Central memory CD8-positive, alpha-beta T cell (primary cell): ENCODE data around the gene CLCN1.
"Not testable (repeated sequence)": the region's sequence is repeated elsewhere in the genome, so short reads cannot be mapped to it uniquely, and the experiment has no call there.

Experiments
- ATAC-seq: fragments of 150-1000 bp; cut with Tn5 transposase; replicated peaks from 2 replicates; pipeline ENCODE4 v1.10.0; 2022; ENCODE audit warnings: mild to moderate bottlenecking, moderate FRiP score, moderate number of reproducible peaks; ENCODE audit not compliant: poor library complexity, severe bottlenecking; ENCODE audit errors: extremely low read depth
- DNase-seq, 2 donors: peaks; one replicate each; pipeline ENCODE4 v3.0.0; 2021; ENCODE audit warnings: low spot score in 2 of 2
- H3K27ac Mint-ChIP-seq: one replicate; pipeline ENCODE4 v1.8.0; 2022; ENCODE audit warnings: low read depth, mild to moderate bottlenecking, moderate library complexity, mixed read lengths
- H3K27me3 Mint-ChIP-seq: one replicate; pipeline ENCODE4 v1.8.0; 2022; ENCODE audit warnings: mixed read lengths
- H3K36me3 Mint-ChIP-seq: one replicate; pipeline ENCODE4 v1.8.0; 2022; ENCODE audit warnings: mild to moderate bottlenecking, moderate library complexity, mixed read lengths; ENCODE audit not compliant: insufficient read depth
- H3K4me1 Mint-ChIP-seq: one replicate; pipeline ENCODE4 v1.8.0; 2022; ENCODE audit warnings: mixed read lengths
- H3K4me3 Mint-ChIP-seq: one replicate; pipeline ENCODE4 v1.8.0; 2022; ENCODE audit warnings: mild to moderate bottlenecking, moderate library complexity, mixed read lengths
- H3K9me3 Mint-ChIP-seq: one replicate; pipeline ENCODE4 v1.8.0; 2022; ENCODE audit warnings: mixed read lengths

CLCN1 gene

DNA sequence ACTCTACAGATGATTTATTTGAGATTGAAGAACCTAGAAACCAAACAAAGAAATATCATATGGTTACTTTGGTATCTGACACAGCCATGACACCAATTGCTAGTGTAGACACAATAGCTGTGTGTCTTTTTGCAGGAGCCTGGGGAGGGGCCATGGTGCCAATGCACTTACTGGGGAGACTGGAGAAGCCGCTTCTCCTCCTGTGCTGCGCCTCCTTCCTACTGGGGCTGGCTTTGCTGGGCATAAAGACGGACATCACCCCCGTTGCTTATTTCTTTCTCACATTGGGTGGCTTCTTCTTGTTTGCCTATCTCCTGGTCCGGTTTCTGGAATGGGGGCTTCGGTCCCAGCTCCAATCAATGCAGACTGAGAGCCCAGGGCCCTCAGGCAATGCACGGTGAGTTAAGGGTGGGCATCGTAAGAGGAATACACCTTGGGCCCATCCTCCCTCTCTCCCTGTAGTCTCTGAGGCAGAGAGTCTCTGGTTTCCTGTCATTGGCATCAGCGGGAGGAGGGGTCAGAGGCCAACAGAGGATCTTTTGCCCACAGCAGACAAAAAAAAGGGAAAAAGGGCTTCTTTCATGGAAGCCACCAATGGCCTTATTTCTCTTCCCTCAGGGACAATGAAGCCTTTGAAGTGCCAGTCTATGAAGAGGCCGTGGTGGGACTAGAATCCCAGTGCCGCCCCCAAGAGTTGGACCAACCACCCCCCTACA lies 29.9 kb upstream of the CLCN1 start:
- no peak overlapping the region for H3K27ac Mint-ChIP-seq

DNA sequence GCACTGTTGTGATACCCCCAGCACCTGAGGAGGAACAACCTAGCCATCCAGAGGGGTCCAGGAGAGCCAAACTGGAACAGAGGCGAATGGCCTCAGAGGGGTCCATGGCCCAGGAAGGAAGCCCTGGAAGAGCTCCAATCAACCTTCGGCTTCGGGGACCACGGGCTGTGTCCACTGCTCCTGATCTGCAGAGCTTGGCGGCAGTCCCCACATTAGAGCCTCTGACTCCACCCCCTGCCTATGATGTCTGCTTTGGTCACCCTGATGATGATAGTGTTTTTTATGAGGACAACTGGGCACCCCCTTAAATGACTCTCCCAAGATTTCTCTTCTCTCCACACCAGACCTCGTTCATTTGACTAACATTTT lies 29.4 kb upstream of the CLCN1 start:
- ATAC-seq (no peak), DNase-seq (no peak)
- H3K4me3 Mint-ChIP-seq, result no peak overlapping the region
- peaks cover 41% of the 10 kb centered on the region for H3K4me1 Mint-ChIP-seq
- H3K27ac Mint-ChIP-seq, result no peak overlapping the region
- no peaks in the 10 kb centered on the region for H3K9me3 Mint-ChIP-seq
- peaks cover 14% of the 10 kb centered on the region for H3K36me3 Mint-ChIP-seq
- H3K27me3 Mint-ChIP-seq, result no peaks in the 10 kb centered on the region

More for the DNA sequence above, 29.9 kb upstream of the CLCN1 start:
- Mint-ChIP-seq H3K9me3 (no peaks in the 10 kb centered on the region), H3K36me3 (peaks cover 11% of the 10 kb centered on the region), H3K4me3 (no peak overlapping the region), H3K4me1 (peaks cover 36% of the 10 kb centered on the region), H3K27me3 (no peaks in the 10 kb centered on the region)
- ATAC-seq (no peak), DNase-seq (no peak)

DNA sequence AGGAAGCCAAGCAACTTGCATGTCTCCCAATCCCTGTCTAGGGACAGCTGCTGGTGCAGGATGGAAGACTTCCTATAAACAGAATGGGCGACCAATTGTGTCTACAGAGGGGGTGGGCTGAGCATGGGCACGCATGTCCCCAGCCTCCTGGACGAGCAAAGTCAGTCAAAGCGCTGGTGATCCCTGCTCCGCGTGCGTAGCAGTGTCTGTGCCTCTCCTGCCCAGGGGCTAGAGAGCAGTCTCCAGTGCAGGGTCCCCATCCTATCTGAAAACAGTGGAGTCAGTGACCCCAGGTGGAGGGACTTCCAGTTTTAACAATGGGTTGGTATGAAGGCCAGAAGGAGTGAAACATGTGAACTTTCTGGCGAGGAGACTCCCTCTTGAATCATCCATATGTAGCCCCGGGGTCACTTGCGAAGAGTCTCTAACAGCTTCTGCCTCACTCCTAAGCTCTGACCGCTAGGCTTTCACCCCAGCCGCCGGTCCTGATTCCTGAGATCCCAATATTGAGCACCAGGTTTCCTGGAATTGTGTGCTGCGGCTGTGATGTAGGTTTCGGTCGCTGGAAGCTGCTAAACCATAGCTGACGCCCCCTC lies 28.5 kb upstream of the CLCN1 start:
- no peak for ATAC-seq
- Mint-ChIP-seq H3K27me3 (no peaks in the 10 kb centered on the region), H3K27ac (peak overlapping the region; percentile 87), H3K36me3 (peaks cover 24% of the 10 kb centered on the region), H3K4me1 (peaks cover 44% of the 10 kb centered on the region), H3K4me3 (peak overlapping the region; percentile 96), H3K9me3 (no peaks in the 10 kb centered on the region)
- no peak for DNase-seq

DNA sequence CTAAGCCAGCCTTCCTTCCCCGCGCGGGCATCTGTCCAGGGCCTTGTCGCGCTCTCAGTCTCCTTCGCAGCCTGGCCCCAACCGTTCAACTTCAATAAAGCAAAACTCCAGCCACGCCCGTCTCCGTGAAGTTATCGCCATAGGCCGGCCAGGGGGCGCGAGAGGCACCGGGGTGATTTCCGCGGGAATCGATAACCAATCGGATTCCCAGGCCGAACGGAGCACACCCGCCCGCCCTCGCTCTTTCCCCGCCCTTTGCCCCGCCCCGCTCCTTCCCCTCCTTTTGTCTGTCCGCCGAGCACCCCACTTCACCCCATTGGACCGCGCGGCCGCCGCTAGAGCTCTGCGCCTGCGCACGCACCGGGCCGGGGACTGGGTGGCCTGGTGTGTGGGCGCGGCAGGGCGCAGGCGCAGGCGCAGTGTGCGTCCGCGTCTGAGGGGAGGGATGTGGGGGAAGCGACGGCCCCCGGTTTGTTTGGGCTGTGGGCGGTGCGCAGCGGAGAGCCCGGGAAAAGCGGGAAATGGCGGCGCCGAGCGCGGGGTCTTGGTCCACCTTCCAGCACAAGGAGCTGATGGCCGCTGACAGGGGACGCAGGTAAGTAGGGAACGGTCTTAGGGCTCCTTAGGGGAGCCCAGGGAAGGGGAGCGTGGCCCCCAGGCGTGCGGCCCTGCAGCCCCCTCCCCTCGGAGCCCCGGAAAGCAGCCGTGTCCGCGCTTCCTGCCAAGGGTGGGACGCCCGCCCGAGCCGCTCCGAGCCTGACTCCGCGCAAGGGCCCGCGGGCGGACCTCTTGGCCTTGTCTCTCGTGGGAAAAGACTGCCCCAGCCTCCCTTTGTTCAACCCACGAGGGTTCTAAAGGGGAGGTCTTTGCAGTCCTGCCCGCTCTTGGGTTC lies 27.7 kb upstream of the CLCN1 start, which contains the start of gene CASP2:
CASP2 (plus strand) TSS at position 417 of the 892 bp plus-strand sequence; CDS start at position 522, 105 bp downstream.
- ATAC-seq, result peak; percentile 96
- Mint-ChIP-seq H3K27me3 (no peaks in the 10 kb centered on the region), H3K9me3 (no peaks in the 10 kb centered on the region), H3K27ac (peak within 1 kb of the TSS; percentile 87), H3K36me3 (peaks cover 31% of the 10 kb centered on the region), H3K4me3 (peak within 1 kb of the TSS; percentile 96), H3K4me1 (peaks cover 44% of the 10 kb centered on the region)
- peak; percentile 94 for DNase-seq

DNA sequence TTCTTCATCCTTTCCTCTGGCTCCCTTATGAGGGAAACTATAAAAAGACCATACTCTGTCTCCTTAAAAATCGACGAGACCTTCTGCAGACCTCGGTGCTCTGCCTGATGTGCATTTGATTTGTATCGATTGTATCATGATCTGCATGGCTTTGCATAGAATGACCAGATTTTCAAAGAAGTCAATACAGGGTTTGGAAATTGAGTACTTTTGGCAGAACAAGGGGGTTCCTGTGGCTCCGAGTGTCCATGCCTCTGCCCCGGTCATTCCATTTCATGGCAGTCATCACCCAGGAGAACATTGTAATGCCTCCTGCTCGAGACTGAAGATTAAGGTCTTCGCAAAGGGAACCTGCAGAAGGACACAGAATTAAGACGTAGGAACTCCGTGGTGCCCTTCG lies 27.1 kb upstream of the CLCN1 start:
- H3K4me1 Mint-ChIP-seq, result peaks cover 43% of the 10 kb centered on the region
- no peaks in the 10 kb centered on the region for H3K9me3 Mint-ChIP-seq
- peak overlapping the region; percentile 87 for H3K27ac Mint-ChIP-seq
- ATAC-seq (no peak), DNase-seq (no peak)
- H3K27me3 Mint-ChIP-seq, result no peaks in the 10 kb centered on the region
- peaks cover 38% of the 10 kb centered on the region for H3K36me3 Mint-ChIP-seq
- H3K4me3 Mint-ChIP-seq, result peak overlapping the region; percentile 96

DNA sequence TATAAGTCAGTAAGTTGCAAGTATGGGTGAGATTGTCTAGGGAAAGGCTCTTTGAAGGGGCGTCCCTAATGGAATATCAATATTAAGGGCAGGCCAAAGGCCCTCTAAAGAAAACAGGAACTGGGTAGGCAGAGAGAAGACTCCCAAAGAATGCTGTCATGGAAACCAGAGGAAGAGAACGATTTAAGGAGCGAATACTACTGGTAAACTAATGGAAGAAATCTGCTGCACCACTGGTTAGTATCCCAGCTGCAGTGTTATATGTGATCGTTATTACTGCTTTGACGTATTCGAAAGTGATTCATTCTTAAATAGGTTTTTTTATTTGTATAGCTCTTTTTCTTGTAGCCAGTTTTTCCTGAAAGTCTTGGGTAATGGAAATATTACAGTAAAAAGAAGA lies 26.5 kb upstream of the CLCN1 start:
- peaks cover 43% of the 10 kb centered on the region for H3K36me3 Mint-ChIP-seq
- no peak for DNase-seq
- H3K9me3 Mint-ChIP-seq, result no peaks in the 10 kb centered on the region
- peaks cover 46% of the 10 kb centered on the region for H3K4me1 Mint-ChIP-seq
- no peak for ATAC-seq
- H3K27me3 Mint-ChIP-seq, result no peaks in the 10 kb centered on the region
- peak overlapping the region; percentile 96 for H3K4me3 Mint-ChIP-seq
- H3K27ac Mint-ChIP-seq, result peak overlapping the region; percentile 87

DNA sequence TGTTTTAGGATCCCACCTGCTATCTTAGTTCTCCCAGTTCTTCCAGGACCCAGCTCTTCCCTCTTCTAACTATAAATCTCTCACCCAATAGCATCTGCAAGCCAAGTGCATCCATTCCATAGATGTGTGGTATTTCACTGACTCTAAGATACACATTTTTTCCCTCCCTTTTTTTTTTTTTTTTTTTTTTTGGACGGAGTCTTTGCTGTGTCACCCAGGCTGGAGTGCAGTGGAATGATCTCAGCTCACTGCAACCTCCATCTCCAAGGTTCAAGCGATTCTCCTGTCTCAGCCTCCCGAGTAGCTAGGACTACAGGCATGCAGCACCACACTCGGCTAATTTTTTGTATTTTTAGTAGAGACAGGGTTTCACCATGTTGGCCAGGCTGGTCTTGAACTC lies 26.0 kb upstream of the CLCN1 start:
- not testable (repeated sequence) for H3K9me3 Mint-ChIP-seq
- Mint-ChIP-seq H3K36me3 (peaks cover 47% of the 10 kb centered on the region), H3K27ac (peak overlapping the region; percentile 45)

DNA sequence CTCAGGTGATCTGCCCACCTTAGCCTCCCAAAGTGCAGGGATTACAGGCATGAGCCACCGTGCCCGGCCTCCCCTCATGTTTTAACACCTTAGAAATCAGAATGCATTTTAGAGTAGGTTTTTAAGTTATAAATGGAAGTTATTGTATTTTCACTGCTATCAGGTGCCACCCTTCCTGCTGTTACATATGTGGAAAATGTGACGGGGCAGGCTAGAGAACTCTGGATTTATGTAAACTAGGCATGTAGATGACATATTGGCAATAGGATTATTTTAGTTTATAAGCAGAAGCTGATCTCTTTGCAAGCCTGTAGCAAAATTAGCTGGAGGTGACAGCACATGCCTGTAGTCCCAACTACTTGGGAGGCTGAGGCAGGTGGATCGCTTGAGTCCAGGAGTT lies 25.6 kb upstream of the CLCN1 start:
- ATAC-seq (no peak), DNase-seq (no peak)
- Mint-ChIP-seq H3K9me3 (no peaks in the 10 kb centered on the region), H3K4me3 (peak overlapping the region; percentile 96), H3K36me3 (peaks cover 51% of the 10 kb centered on the region), H3K27me3 (no peaks in the 10 kb centered on the region), H3K4me1 (peaks cover 49% of the 10 kb centered on the region), H3K27ac (peak overlapping the region; percentile 45)

More for the DNA sequence above, 26.0 kb upstream of the CLCN1 start:
- not testable (repeated sequence) for DNase-seq, ATAC-seq, H3K27me3 Mint-ChIP-seq
- Mint-ChIP-seq H3K4me3 (peak overlapping the region; percentile 96), H3K4me1 (peaks cover 48% of the 10 kb centered on the region)

DNA sequence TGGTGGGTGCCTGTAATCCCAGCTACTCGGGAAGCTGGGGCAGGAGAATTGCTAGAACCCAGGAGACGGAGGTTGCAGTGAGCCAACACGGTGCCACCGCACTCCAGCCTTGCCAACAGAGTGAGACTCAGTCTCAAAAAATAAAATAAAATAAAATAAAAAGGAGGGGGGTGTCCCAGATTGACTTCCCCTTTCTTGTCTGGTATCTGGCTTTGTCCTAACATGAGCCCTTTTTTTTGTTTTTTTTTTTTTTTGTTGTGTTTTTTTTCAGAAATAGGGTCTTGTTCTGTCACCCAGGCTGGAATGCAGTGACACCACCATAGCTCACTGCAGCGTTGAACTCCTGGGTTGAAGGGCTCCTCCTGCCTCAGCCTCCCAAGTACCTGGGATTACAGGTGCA lies 23.0 kb upstream of the CLCN1 start:
- Mint-ChIP-seq H3K9me3 (no peaks in the 10 kb centered on the region), H3K36me3 (peaks cover 69% of the 10 kb centered on the region), H3K4me1 (peaks cover 60% of the 10 kb centered on the region), H3K4me3 (no peak overlapping the region), H3K27ac (no peak overlapping the region), H3K27me3 (no peaks in the 10 kb centered on the region)
- no peak for ATAC-seq
- DNase-seq, result no peak

DNA sequence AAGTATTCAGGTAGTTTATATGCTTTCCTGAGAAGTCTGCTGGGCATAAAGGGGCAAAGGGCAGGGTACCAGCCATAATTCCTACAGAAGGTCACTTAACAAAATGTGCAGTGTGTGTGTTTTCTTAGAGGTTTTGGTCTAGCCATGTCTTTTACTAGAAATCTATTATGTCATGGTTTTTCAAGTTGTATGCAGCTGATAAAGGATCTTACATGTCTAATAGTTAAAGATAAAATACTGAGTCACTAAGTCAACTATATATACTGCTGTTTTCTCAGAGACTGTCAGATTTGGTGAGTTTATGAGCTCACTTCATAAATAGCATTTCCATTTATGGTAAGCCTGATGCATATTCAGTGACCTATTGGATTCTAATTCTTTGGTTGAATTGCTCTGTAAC lies 20.0 kb upstream of the CLCN1 start:
- ATAC-seq, result no peak
- Mint-ChIP-seq H3K27ac (no peak overlapping the region), H3K4me1 (peaks cover 44% of the 10 kb centered on the region), H3K36me3 (peaks cover 69% of the 10 kb centered on the region), H3K4me3 (no peak overlapping the region), H3K27me3 (no peaks in the 10 kb centered on the region), H3K9me3 (no peaks in the 10 kb centered on the region)
- no peak for DNase-seq

DNA sequence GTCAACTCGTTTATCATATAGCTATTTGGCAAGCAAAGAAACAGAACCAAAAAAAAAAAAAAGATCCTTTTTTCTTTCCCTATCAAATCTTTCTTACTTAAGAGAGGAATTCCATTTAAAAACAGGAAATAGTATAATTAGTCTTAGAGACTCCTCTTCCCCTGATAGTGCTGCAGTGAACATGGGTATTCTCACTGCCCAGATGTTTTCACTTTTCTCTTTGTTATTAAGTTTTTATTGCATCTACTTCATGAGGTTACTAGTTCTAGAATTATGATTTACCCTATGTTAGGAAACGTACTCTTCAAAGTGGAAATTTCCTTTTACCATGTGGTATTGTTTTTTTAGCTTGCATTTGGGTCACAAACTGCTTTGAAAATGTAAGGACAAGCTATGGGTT lies 19.2 kb upstream of the CLCN1 start:
- Mint-ChIP-seq H3K27ac (no peak overlapping the region), H3K4me3 (no peak overlapping the region), H3K9me3 (no peaks in the 10 kb centered on the region), H3K27me3 (no peaks in the 10 kb centered on the region), H3K4me1 (peaks cover 35% of the 10 kb centered on the region), H3K36me3 (peaks cover 68% of the 10 kb centered on the region)
- DNase-seq (no peak), ATAC-seq (no peak)

DNA sequence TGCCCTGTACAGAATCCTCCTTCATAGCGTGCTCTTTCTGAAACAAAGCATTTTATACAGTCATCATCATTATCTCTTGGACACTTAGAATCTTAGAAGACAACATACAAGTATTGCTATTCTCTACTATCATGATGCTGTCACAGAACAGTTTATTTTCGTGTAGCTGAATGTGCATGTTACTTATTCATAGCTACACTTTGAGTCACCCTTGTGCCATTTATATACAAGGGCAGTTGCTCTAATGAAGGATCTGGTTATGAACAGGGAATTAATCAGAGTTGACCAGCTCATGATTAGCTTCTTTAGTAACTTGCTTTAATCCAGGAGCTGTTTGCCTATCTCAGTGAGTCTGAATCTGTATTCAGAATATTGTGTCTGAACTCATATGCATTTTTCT lies 16.6 kb upstream of the CLCN1 start:
- H3K4me3 Mint-ChIP-seq, result no peak overlapping the region
- H3K9me3 Mint-ChIP-seq, result no peaks in the 10 kb centered on the region
- DNase-seq (no peak), ATAC-seq (no peak)
- no peaks in the 10 kb centered on the region for H3K27me3 Mint-ChIP-seq
- no peak overlapping the region for H3K27ac Mint-ChIP-seq
- peaks cover 28% of the 10 kb centered on the region for H3K4me1 Mint-ChIP-seq
- H3K36me3 Mint-ChIP-seq, result peaks cover 62% of the 10 kb centered on the region
